GM12878 (cell line): Measurements from ENCODE around the gene FBXL2.

Experiments used
- ASH2L ChIP-seq: fragments of 300-600, 200-600 bp; sonication (generic); IDR thresholded peaks from 2 replicates; pipeline ENCODE4 v1.6.1; 2017; ENCODE audit warnings: low read depth, mild to moderate bottlenecking, borderline replicate concordance
- CHD2 ChIP-seq: IDR thresholded peaks from 2 replicates; pipeline ENCODE4 v1.6.1; 2011; ENCODE audit warnings: low read depth, low read length, improper control_type of control experiment, borderline replicate concordance
- CHD4 ChIP-seq: fragments of 200-600 bp; sonication (generic); IDR thresholded peaks from 2 replicates; pipeline ENCODE4 v1.6.1; 2016; ENCODE audit warnings: mild to moderate bottlenecking
- EP300 ChIP-seq, 2 experiments: fragments of 150-350 bp in 1 of 2; IDR thresholded peaks; 2 replicates each; pipeline ENCODE4 v1.6.1; 2011 to 2012; ENCODE audit warnings: low read depth in 2 of 2, low read length in 2 of 2, borderline replicate concordance in 1 of 2, improper control_type of control experiment in 1 of 2, inconsistent platforms in 1 of 2; ENCODE audit not compliant: control insufficient read depth in 1 of 2
- HDAC2 ChIP-seq: fragments of 200-600 bp; sonication (generic); IDR thresholded peaks from 2 replicates; pipeline ENCODE4 v1.6.1; 2017
- POLR2A ChIP-seq: IDR thresholded peaks from 2 replicates; pipeline ENCODE4 v1.6.1; 2011; ENCODE audit warnings: low read depth, mild to moderate bottlenecking, low read length
- RCOR1 ChIP-seq: conservative IDR thresholded peaks from 2 replicates; pipeline ENCODE4 v1.6.1; 2012; ENCODE audit warnings: low read depth, low read length, improper control_type of control experiment
- SMC3 ChIP-seq: IDR thresholded peaks from 2 replicates; pipeline ENCODE4 v1.6.1; 2011; ENCODE audit warnings: low read length, improper control_type of control experiment, borderline replicate concordance
- STAT1 ChIP-seq: fragments of 450-650 bp; conservative IDR thresholded peaks from 2 replicates; pipeline ENCODE4 v1.6.1; 2014; ENCODE audit warnings: antibody characterized with exemption, mild to moderate bottlenecking
- TF ChIP-seq, protein P1 (sequence below): fragments of 450-650 bp; formaldehyde crosslinking; IDR thresholded peaks from 2 replicates; pipeline ENCODE4 v1.5.0; 2022; ENCODE audit warnings: mild to moderate bottlenecking, missing genetic modification characterization
- TF ChIP-seq, protein P2 (sequence below), 3 experiments: IDR thresholded peaks in 2 of 3; conservative IDR thresholded peaks in 1 of 3; 2 replicates each; pipeline ENCODE4 v1.5.1; 2011; ENCODE audit warnings: low read depth in 3 of 3, low read length in 3 of 3, mild to moderate bottlenecking in 3 of 3, control low read depth in 2 of 3, moderate library complexity in 2 of 3, inconsistent platforms in 1 of 3, mixed read lengths in 1 of 3; ENCODE audit not compliant: control insufficient read depth in 2 of 3, insufficient read depth in 1 of 3; ENCODE audit errors: extremely low read depth in 1 of 3

DNA sequence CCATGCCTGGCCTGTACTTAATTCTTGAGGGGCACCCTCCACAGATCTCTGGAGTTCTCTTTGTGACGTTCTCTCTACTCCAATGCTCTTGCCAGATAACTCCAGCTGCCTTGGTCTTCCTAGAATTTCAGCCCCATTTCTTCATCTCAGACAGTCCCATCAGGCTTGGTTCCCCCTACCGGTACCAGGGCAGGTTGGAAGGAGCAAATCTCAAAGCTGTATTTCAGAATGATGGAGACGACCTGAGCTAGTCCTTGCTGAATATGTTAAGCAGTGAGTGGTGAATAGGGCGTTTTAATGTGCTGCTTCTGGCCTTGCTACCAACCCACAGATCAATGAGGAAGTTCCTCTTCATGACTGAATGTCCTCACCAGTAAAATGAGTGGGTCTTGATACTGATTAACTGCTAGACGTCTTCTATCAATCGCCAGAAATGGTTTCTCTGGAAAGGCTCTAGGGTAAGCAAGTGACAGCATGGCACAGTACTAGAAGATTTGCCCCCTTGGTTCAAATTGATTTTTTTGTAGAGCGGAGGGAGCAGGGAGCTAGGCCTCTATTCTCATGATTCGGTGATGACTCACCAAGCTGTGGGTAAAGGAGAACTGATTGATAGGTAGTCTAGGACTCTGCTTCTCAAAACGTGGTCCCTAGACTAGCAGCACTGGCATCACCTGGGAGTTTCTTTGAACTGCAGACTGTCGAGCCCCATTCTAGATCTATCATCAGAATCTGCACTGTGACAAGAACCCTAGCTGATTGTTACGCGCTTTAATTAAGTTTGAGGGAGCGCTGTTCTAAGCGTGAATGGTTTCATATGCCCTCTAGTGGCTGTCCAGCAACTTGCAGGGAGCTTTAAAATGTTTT is 95.2 kb downstream of the FBXL2 start:
- TF ChIP-seq STAT1 (no peak), RCOR1 (no peak), EP300 (IDR thresholded peaks at IDR 0.05; ENCODE audit: borderline replicate concordance in 1 of 2, control insufficient read depth in 1 of 2, low read depth in 2 of 2, low read length in 2 of 2) (no peak), CHD4 (no peak), ASH2L (no peak), POLR2A (no peak), SMC3 (peak; percentile 84), HDAC2 (no peak), CHD2 (no peak)
- TF ChIP-seq, protein P1, sequence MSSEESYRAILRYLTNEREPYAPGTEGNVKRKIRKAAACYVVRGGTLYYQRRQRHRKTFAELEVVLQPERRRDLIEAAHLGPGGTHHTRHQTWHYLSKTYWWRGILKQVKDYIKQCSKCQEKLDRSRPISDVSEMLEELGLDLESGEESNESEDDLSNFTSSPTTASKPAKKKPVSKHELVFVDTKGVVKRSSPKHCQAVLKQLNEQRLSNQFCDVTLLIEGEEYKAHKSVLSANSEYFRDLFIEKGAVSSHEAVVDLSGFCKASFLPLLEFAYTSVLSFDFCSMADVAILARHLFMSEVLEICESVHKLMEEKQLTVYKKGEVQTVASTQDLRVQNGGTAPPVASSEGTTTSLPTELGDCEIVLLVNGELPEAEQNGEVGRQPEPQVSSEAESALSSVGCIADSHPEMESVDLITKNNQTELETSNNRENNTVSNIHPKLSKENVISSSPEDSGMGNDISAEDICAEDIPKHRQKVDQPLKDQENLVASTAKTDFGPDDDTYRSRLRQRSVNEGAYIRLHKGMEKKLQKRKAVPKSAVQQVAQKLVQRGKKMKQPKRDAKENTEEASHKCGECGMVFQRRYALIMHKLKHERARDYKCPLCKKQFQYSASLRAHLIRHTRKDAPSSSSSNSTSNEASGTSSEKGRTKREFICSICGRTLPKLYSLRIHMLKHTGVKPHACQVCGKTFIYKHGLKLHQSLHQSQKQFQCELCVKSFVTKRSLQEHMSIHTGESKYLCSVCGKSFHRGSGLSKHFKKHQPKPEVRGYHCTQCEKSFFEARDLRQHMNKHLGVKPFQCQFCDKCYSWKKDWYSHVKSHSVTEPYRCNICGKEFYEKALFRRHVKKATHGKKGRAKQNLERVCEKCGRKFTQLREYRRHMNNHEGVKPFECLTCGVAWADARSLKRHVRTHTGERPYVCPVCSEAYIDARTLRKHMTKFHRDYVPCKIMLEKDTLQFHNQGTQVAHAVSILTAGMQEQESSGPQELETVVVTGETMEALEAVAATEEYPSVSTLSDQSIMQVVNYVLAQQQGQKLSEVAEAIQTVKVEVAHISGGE (CRISPR knock-in tag), result no peak
- TF ChIP-seq, protein P2, sequence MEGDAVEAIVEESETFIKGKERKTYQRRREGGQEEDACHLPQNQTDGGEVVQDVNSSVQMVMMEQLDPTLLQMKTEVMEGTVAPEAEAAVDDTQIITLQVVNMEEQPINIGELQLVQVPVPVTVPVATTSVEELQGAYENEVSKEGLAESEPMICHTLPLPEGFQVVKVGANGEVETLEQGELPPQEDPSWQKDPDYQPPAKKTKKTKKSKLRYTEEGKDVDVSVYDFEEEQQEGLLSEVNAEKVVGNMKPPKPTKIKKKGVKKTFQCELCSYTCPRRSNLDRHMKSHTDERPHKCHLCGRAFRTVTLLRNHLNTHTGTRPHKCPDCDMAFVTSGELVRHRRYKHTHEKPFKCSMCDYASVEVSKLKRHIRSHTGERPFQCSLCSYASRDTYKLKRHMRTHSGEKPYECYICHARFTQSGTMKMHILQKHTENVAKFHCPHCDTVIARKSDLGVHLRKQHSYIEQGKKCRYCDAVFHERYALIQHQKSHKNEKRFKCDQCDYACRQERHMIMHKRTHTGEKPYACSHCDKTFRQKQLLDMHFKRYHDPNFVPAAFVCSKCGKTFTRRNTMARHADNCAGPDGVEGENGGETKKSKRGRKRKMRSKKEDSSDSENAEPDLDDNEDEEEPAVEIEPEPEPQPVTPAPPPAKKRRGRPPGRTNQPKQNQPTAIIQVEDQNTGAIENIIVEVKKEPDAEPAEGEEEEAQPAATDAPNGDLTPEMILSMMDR (IDR thresholded peaks at IDR 0.05 in 2 of 3, conservative IDR thresholded peaks at IDR 0.05 in 1 of 3; ENCODE audit: control insufficient read depth in 2 of 3, extremely low read depth in 1 of 3, insufficient read depth in 1 of 3, low read depth in 3 of 3, low read length in 3 of 3), result peak; percentile 84 to 95 (median 86)
